Smooth muscle cell (in vitro differentiated cells): ENCODE measurements around the gene DMD. TPM values are rescaled to one million over a fixed set of nuclear protein-coding genes. Genes with fewer than 3 reads are reported as not detected.

ENCODE experiments used
- DNase-seq: peaks from one replicate; lab custom pipeline; 2025; ENCODE audit not compliant: unreplicated experiment; lab: John Stamatoyannopoulos, UW
- H2AFZ ChIP-seq: fragments of 200-600 bp; sonication (generic); 2 replicates; pipeline ENCODE4 v1.6.0; 2016; ENCODE audit warnings: antibody characterized with exemption, low read depth, mild to moderate bottlenecking
- H3F3A ChIP-seq: fragments of 200-600 bp; sonication (generic); 2 replicates; pipeline ENCODE4 v1.6.0; 2017; ENCODE audit warnings: antibody characterized with exemption, low read depth
- H3K27ac ChIP-seq: fragments of 200-600 bp; sonication (generic); 2 replicates; pipeline ENCODE4 v1.5.1; 2016; ENCODE audit warnings: low read depth, mild to moderate bottlenecking
- H3K27me3 ChIP-seq: fragments of 200-600 bp; sonication (generic); 2 replicates; pipeline ENCODE4 v1.6.1; 2016; ENCODE audit warnings: low read depth, mild to moderate bottlenecking
- H3K36me3 ChIP-seq: fragments of 200-600 bp; sonication (generic); 2 replicates; pipeline ENCODE4 v1.5.1; 2016; ENCODE audit warnings: low read depth
- H3K4me1 ChIP-seq: fragments of 200-600 bp; sonication (generic); 2 replicates; pipeline ENCODE4 v1.5.1; 2016; ENCODE audit warnings: low read depth
- H3K4me2 ChIP-seq: fragments of 200-600 bp; sonication (generic); 2 replicates; pipeline ENCODE4 v1.6.0; 2016; ENCODE audit warnings: mild to moderate bottlenecking
- H3K4me3 ChIP-seq: fragments of 200-600 bp; sonication (generic); 2 replicates; pipeline ENCODE4 v1.5.1; 2016; ENCODE audit warnings: mild to moderate bottlenecking
- H3K79me2 ChIP-seq: fragments of 200-600 bp; sonication (generic); 2 replicates; pipeline ENCODE4 v1.6.0; 2016; ENCODE audit warnings: low read depth, mild to moderate bottlenecking
- H3K9ac ChIP-seq: fragments of 200-600 bp; sonication (generic); 2 replicates; pipeline ENCODE4 v1.6.0; 2016; ENCODE audit warnings: low read depth
- H3K9me3 ChIP-seq: fragments of 200-600 bp; sonication (generic); replicated peaks from 2 replicates; pipeline ENCODE4 v1.5.1; 2016; ENCODE audit warnings: low read depth
- H4K20me1 ChIP-seq: fragments of 200-600 bp; sonication (generic); 2 replicates; pipeline ENCODE4 v1.6.0; 2016; ENCODE audit warnings: low read depth
- WGBS: methylation state at CpG from one replicate; pipeline ENCODE4 v1.1.7; 2016; ENCODE audit warnings: low lambda C conversion rate; 5-methylcytosine and 5-hydroxymethylcytosine counted together
- polyA plus RNA-seq: library from polyadenylated mRNA; unstranded; fragments of >200 nt; fragmentation: Nextera tagmentation; extraction: Ambion mirVana; gene quantifications from 2 replicates; pipeline ENCODE4 v1.2.1, GENCODE V29; 2016
- total RNA-seq: library from RNA; depleted of rRNA; stranded (reverse); fragments of >200 nt; gene quantifications from 2 replicates; pipeline ENCODE4 v1.2.3, GENCODE V29; 2014
- TF ChIP-seq, protein P1 (sequence below): fragments of 200-600 bp; sonication (generic); IDR thresholded peaks from 2 replicates; pipeline ENCODE4 v1.5.1; 2017; ENCODE audit warnings: borderline replicate concordance, mild to moderate bottlenecking, antibody characterized with exemption; ENCODE audit not compliant: insufficient read depth, poor library complexity, severe bottlenecking

The DMD gene
- total and polyA plus RNA-seq, 2 experiments from 2014 or later = 12.3 to 12.6 TPM

DNA sequence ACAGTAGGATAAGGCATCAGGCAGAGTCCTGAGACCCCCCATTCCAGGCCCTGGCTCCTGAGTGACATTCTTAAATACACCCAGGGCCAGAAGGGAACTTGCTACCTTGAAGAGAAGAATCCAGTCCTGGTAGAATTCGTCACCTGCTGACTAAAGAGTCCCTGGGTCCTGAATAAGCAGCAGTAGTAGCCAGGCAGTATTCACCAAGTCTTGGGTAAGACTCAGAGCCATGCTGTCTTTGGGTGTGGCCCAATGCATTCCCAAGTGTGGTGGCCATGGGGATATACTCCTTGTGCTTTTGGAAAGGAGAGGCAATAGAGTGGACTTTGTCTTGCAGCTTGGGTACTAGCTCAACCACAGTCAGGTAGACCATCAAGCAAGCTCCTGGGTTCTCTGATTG is 359.1 kb downstream of the DMD start:
- Histone ChIP-seq H3K4me1 (no peaks in the 10 kb centered on the region), H3K79me2 (no peaks in the 10 kb centered on the region), H2AFZ (no peak overlapping the region), H3F3A (no peaks in the 10 kb centered on the region), H3K9ac (no peak overlapping the region), H3K4me3 (no peak overlapping the region), H3K27me3 (no peaks in the 10 kb centered on the region), H3K9me3 (no peaks in the 10 kb centered on the region), H3K36me3 (no peaks in the 10 kb centered on the region), H3K27ac (no peak overlapping the region), H4K20me1 (no peaks in the 10 kb centered on the region), H3K4me2 (no peak overlapping the region)
- DNase-seq = no peak
- WGBS = 95% methylated on average over 1 of the region's 1 CpG
- TF ChIP-seq, protein P1, sequence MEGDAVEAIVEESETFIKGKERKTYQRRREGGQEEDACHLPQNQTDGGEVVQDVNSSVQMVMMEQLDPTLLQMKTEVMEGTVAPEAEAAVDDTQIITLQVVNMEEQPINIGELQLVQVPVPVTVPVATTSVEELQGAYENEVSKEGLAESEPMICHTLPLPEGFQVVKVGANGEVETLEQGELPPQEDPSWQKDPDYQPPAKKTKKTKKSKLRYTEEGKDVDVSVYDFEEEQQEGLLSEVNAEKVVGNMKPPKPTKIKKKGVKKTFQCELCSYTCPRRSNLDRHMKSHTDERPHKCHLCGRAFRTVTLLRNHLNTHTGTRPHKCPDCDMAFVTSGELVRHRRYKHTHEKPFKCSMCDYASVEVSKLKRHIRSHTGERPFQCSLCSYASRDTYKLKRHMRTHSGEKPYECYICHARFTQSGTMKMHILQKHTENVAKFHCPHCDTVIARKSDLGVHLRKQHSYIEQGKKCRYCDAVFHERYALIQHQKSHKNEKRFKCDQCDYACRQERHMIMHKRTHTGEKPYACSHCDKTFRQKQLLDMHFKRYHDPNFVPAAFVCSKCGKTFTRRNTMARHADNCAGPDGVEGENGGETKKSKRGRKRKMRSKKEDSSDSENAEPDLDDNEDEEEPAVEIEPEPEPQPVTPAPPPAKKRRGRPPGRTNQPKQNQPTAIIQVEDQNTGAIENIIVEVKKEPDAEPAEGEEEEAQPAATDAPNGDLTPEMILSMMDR = no peak

DNA sequence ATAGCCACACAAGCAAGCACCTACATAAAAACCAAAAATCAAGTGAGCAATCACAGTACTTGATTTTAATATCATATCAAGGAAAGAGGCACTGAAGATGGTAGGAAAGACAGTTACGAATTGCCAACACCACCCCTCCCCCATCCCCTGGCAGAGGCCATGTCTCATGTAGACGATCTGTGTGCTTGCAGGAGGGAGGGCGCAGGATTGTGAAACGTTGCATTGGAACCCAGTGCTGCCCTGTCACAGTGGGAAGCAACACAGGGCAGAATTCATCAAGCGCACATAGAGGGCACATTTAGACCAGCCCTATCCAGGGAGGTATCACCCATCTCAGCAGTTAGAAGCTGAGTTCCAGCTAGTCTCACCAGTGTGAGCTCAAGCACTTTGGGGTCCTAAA is 359.8 kb downstream of the DMD start:
- Histone ChIP-seq H3K4me3 (no peak overlapping the region), H2AFZ (no peak overlapping the region), H3K79me2 (no peaks in the 10 kb centered on the region), H3K4me1 (no peaks in the 10 kb centered on the region), H3K27me3 (no peaks in the 10 kb centered on the region), H4K20me1 (no peaks in the 10 kb centered on the region), H3K27ac (no peak overlapping the region), H3F3A (no peaks in the 10 kb centered on the region), H3K4me2 (no peak overlapping the region), H3K36me3 (no peaks in the 10 kb centered on the region), H3K9me3 (no peaks in the 10 kb centered on the region), H3K9ac (no peak overlapping the region)
- TF ChIP-seq, protein P1 = no peak
- 97% methylated on average over 5 of the region's 5 CpGs for WGBS
- DNase-seq = no peak

DNA sequence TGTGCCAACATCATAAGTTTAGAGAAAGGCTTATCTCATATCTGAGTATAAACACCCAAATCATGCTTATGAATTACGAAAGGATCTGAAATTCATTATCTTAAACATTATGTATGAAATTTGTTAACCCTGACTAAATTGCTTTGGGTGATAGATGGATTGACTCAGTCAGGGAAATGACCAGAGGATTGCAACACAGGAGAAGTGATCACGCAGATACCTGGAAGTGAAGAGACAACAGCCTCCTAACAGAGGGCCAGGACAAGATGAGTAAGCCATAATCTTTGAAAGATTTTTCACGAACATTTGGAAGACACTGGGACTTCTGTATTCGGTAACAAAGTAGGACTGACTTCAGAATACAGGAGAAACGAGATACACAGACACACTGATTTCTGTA is 363.4 kb downstream of the DMD start:
- no peaks in the 10 kb centered on the region for H3K36me3 ChIP-seq
- H3K79me2 ChIP-seq = no peaks in the 10 kb centered on the region
- H3K4me2 ChIP-seq = no peak overlapping the region
- H3K9ac ChIP-seq = no peak overlapping the region
- H3F3A ChIP-seq = no peaks in the 10 kb centered on the region
- H3K27me3 ChIP-seq = no peaks in the 10 kb centered on the region
- no peak overlapping the region for H3K4me3 ChIP-seq
- H3K4me1 ChIP-seq = no peaks in the 10 kb centered on the region
- TF ChIP-seq, protein P1 = no peak
- H3K9me3 ChIP-seq = no peaks in the 10 kb centered on the region
- H2AFZ ChIP-seq = no peak overlapping the region
- DNase-seq = no peak
- 89% methylated on average over 5 of the region's 5 CpGs for WGBS
- H4K20me1 ChIP-seq = no peaks in the 10 kb centered on the region
- no peak overlapping the region for H3K27ac ChIP-seq

DNA sequence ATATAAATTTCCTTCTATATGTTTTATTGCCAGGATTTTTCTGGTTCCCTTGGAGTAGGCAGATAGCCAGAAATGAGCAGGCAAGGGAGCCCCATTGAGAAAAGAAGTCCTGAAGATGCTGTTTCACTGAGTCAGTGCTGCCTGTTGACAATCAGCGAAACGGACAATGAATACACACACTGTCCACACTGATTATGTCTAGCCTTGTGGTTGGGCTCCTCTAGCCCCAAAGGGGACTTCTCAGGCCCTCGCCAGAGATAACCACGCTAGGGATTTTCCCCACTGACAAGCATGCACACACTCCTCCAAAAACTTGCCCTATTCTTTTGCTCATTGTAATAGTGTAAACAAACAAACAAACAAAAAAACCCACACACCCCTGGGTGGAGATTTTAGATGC is 369.3 kb downstream of the DMD start:
- no peaks in the 10 kb centered on the region for H3K36me3 ChIP-seq
- no peaks in the 10 kb centered on the region for H3K9me3 ChIP-seq
- no peaks in the 10 kb centered on the region for H3K4me1 ChIP-seq
- no peak for DNase-seq
- H3K9ac ChIP-seq = no peak overlapping the region
- no peak overlapping the region for H3K4me3 ChIP-seq
- TF ChIP-seq, protein P1 = no peak
- WGBS = 45% methylated on average over 4 of the region's 4 CpGs
- no peaks in the 10 kb centered on the region for H3F3A ChIP-seq
- H3K27me3 ChIP-seq = no peaks in the 10 kb centered on the region
- H4K20me1 ChIP-seq = no peaks in the 10 kb centered on the region
- H3K4me2 ChIP-seq = no peak overlapping the region
- peak overlapping the region; percentile 30 for H2AFZ ChIP-seq
- no peaks in the 10 kb centered on the region for H3K79me2 ChIP-seq
- H3K27ac ChIP-seq = no peak overlapping the region
